ENCODE data around the gene PTPRO.

PTPRO gene

DNA sequence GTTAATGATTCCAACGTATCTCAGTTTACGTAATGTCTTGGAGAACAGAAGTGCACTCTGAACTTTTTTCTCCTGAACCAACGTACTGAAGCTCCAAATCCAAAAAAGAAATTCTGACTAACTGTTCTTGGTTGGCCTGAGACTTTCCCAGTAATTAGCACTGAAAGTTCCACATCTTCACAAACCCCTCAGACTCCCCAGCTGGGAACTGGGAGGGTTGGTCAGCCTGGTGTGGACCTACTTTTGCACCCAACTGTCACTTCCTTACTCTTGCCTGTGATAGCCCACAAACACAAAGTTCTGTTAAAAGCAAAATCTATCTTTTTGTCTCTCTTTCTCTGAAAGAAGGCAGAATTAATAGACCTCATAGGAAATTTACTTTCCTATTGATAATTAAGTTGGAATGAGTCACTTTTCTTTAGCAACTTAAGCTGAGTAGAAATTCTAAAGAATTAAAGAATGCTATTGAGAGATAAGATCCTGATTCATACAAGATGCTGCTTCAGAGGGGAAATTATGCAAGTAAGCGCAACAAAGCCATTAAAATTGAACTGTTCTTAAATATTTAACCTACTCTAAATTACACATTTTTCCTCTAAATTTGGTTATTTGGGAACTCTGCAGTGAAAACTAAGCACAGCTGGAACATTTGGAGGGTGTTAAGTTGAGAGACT, 311.8 kb downstream of the PTPRO start:
- no peak for DNase-seq (ENCODE audit: low read depth in 1 of 2, low spot score in 1 of 2)

DNA sequence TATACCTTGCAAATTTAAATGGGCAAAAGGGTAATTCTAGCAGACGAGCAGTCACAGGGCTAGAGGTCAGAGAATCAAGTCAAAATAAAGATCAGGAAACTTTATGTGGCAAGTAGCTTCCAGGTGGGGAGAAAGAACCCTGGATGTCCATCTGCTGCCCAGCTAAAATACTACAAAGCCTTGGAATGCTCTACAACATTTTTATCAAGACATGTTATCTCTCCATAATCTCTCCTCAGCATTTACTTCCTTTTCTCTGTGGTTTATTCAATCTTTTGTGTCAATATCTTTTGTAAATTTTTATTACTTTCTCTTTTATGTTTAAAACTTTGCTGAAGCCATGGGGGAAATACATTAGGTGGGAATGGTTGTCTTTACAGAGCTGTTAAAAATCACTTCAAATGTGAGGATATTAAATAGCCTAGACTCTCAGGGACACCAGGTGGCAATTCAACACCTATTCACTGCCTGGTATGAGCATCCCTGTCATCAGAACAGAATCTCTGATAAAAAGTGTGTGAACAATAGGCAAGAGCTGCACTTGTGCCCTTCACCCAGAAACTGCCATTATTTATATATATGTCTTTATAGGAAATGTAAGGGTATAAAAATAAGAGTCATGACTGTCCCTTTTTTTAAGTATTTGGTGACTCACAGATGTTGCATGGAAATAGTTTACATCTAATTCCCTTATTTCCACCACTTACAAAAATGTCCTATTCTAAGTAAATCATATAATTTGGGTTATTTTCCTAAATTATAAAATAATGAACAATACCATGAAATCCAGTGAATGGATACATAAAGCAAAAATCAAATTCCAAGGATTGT, 314.0 kb downstream of the PTPRO start:
- DNase-seq (ENCODE audit: low read depth in 1 of 2, low spot score in 1 of 2), result no peak

DNA sequence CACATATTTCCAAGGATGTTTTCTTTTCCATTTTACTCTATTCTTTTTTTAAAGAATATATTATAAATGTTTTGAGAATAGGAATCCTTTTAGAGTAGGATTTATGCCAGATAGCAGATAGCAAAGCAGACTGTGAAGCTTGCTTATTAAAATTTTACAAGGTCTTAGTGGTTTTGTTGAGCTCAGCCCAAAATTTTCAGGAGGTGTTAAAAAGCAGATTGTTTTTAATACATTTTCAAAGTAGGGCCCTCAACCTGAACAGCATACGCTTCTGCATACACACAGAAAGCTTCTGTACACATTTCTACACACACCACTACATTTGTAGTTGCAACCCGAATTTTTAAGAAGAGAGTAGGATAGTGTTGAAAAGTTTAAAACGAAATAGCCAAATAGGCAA, 315.9 kb downstream of the PTPRO start:
- no peak for DNase-seq (ENCODE audit: low read depth in 1 of 2, low spot score in 1 of 2)

DNA sequence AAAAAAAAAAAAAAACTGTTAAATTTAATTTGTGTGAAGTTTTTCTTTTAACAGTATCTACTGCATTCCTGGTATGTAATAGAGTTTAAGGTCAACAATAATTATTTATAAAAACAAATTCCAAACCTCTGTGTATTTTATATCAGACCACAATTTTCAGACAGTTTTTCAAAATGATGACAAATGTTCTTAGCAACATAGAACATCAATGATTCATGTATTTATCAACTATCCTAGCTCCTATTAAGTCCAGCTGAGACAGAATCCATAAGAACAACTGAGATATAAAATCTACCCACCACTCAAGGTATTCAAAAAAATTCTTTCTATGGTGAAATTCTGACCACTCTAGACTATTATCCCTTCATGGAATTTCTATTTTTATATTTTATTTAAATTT, 322.4 kb downstream of the PTPRO start:
- no peak for DNase-seq (ENCODE audit: low read depth in 1 of 2, low spot score in 1 of 2)

DNA sequence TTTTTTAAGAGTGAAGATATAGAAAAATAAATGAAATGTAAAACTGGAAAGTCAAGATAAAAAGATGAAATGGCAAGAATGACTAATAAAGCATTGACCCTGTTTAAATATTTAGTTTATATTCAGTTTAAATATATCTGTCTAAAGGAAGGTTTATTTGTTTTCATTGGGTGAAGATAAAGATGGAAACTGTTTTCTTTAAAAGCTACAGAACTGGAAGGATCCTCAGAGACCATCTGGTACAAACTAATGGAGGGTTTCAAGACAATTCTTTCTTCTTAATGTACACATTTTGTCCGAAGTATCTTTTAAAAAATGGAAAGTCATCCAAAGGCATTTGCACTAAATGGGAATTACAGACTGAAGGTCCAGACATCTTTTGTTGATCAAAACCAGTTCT, 324.3 kb downstream of the PTPRO start:
- no peak for DNase-seq (ENCODE audit: low read depth in 1 of 2, low spot score in 1 of 2)

Measured in activated CD4-positive, alpha-beta T cell treated with anti-CD3 and anti-CD28 coated beads, Interleukin-2, amount 50 U/mL, for 24 hours (primary cell).